22Rv1 (cell line): ENCODE data around the gene SYNC.
"Not testable (repeated sequence)": the region's sequence is repeated elsewhere in the genome, so short reads cannot be mapped to it uniquely, and the experiment has no call there.

Source experiments
- ZFX ChIP-seq: fragments of 450-650 bp; IDR thresholded peaks from 2 replicates; pipeline ENCODE4 v1.6.1; 2017; ENCODE audit warnings: antibody characterized with exemption, borderline replicate concordance
- TF ChIP-seq, protein P1 (sequence below): fragments of 450-650 bp; IDR thresholded peaks from 2 replicates; pipeline ENCODE4 v1.5.1; 2017; ENCODE audit warnings: mild to moderate bottlenecking

DNA sequence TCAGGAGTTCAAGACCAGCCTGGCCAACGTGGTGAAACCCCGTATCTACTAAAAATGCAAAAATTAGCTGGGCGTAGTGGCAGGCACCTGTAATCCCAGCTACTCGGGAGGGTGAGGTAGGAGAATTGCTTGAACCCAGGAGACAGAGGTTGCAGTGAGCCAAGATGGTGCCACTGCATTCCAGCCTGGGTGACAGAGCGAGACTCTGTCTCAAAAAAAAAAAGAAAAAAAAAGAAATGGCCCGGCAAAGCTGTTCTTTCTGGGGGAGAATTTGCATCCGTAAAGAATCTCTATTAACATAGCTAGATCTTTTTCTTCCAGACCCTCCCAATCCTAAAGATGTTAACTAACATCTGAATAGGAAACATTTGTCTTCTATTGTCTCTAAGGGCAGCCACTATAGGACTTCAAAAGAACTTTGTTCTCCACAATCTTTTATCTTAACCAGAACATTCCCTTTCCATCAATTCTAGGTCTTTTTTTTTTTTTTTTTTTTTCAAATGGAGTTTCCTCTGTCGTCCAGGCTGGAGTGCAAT is 60.2 kb downstream of the SYNC start:
- TF ChIP-seq, protein P1, sequence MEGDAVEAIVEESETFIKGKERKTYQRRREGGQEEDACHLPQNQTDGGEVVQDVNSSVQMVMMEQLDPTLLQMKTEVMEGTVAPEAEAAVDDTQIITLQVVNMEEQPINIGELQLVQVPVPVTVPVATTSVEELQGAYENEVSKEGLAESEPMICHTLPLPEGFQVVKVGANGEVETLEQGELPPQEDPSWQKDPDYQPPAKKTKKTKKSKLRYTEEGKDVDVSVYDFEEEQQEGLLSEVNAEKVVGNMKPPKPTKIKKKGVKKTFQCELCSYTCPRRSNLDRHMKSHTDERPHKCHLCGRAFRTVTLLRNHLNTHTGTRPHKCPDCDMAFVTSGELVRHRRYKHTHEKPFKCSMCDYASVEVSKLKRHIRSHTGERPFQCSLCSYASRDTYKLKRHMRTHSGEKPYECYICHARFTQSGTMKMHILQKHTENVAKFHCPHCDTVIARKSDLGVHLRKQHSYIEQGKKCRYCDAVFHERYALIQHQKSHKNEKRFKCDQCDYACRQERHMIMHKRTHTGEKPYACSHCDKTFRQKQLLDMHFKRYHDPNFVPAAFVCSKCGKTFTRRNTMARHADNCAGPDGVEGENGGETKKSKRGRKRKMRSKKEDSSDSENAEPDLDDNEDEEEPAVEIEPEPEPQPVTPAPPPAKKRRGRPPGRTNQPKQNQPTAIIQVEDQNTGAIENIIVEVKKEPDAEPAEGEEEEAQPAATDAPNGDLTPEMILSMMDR: not testable (repeated sequence)
- TF ChIP-seq ZFX: not testable (repeated sequence)
